ENCODE measurements around the gene EFR3B.

Gene EFR3B

DNA sequence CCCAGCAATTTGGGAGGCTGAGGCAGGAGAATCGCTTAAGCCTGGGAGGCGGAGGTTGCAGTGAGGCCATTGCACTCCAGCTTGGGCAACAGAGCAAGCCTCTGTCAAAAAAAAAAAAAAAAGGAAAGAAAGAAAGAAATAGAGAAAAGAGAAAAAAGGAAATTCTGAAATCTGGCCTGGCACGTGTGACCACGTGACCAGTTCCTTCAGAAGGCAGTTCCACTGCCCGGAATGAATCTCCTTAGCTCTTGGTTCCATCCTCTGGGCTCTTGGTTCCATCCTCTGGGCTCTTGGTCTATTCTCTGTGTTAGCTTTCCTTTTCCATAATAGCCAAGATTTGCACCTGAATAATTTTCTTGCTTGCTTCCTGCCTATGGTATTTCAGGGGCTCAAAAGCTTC lies 131.8 kb downstream of the EFR3B start:
- H3K4me3 ChIP-seq (ENCODE audit: low read depth, low read length), result no peak overlapping the region
- TF ChIP-seq POLR2A (IDR thresholded peaks at IDR 0.05; ENCODE audit: extremely low read depth, insufficient read length), result no peak
- TF ChIP-seq, protein P1, sequence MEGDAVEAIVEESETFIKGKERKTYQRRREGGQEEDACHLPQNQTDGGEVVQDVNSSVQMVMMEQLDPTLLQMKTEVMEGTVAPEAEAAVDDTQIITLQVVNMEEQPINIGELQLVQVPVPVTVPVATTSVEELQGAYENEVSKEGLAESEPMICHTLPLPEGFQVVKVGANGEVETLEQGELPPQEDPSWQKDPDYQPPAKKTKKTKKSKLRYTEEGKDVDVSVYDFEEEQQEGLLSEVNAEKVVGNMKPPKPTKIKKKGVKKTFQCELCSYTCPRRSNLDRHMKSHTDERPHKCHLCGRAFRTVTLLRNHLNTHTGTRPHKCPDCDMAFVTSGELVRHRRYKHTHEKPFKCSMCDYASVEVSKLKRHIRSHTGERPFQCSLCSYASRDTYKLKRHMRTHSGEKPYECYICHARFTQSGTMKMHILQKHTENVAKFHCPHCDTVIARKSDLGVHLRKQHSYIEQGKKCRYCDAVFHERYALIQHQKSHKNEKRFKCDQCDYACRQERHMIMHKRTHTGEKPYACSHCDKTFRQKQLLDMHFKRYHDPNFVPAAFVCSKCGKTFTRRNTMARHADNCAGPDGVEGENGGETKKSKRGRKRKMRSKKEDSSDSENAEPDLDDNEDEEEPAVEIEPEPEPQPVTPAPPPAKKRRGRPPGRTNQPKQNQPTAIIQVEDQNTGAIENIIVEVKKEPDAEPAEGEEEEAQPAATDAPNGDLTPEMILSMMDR (IDR thresholded peaks at IDR 0.05; ENCODE audit: low read depth, low read length), result no peak
- DNase-seq (ENCODE audit: low read depth), result no peak

DNA sequence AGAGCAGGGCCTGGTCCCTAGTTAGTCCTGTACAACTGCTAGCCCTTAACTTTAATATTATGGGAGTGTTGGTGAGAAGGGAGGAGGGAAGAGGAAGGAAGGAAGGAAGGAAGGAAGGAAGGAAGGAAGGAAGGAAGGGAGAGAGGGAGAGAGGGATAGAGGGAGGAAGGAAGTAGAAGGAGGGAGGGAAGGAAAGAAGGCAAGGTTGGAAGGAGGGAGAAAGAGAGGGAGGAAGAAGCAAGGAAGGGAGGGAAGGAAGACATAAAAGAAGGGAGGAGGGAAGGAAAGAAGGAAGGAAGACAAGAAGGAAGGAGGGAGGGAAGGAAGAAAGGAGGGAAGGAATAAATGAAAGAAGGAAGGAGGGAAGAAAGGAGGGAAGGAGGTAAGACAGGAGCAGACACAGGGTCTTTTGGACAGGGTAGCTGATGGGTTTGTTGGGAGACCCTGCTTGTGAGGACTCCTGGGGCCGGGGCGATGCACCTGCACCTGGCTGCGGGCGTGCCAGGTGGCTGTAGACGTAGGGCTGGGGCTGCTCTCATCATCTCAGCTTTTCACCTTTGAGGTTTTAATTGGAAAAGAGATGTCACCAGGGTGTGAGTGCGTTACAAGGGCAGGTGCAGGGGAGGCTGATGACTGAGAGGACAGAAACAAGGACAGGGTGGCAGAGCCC lies 132.5 kb downstream of the EFR3B start:
- no peak for DNase-seq (ENCODE audit: low read depth)
- no peak overlapping the region for H3K4me3 ChIP-seq (ENCODE audit: low read depth, low read length)
- no peak for TF ChIP-seq POLR2A (IDR thresholded peaks at IDR 0.05; ENCODE audit: extremely low read depth, insufficient read length)
- no peak for TF ChIP-seq MYC (IDR thresholded peaks at IDR 0.05; ENCODE audit: low read depth, low read length)
- TF ChIP-seq, protein P2, sequence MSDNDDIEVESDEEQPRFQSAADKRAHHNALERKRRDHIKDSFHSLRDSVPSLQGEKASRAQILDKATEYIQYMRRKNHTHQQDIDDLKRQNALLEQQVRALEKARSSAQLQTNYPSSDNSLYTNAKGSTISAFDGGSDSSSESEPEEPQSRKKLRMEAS (IDR thresholded peaks at IDR 0.05; ENCODE audit: low read depth, low read length), result no peak
- TF ChIP-seq, protein P1 (IDR thresholded peaks at IDR 0.05; ENCODE audit: low read depth, low read length), result no peak

DNA sequence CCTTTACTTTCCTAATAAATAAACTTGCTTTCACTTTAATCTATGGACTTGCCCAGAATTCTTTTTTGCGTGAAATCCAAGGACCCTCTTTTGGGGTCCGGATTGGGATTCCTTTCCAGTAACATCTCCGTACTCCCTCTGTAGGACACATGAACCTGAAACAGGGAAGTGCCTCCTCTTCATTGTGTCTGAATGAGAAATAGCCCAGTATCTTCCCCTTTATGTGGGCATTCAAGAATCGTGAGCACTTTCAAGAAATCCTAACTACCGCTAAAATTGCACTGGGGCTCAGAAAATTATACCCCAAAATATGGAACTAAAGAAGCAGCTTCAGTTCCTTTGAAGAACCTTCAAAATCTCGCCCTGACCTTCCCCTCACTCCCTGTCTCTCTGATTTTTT lies 134.3 kb downstream of the EFR3B start:
- no peak for DNase-seq (ENCODE audit: low read depth)
- no peak overlapping the region for H3K4me3 ChIP-seq (ENCODE audit: low read depth, low read length)
- TF ChIP-seq, protein P1 (IDR thresholded peaks at IDR 0.05; ENCODE audit: low read depth, low read length), result no peak
- TF ChIP-seq POLR2A (IDR thresholded peaks at IDR 0.05; ENCODE audit: extremely low read depth, insufficient read length) (no peak), MYC (IDR thresholded peaks at IDR 0.05; ENCODE audit: low read depth, low read length) (no peak)
- TF ChIP-seq, protein P2 (IDR thresholded peaks at IDR 0.05; ENCODE audit: low read depth, low read length), result no peak

DNA sequence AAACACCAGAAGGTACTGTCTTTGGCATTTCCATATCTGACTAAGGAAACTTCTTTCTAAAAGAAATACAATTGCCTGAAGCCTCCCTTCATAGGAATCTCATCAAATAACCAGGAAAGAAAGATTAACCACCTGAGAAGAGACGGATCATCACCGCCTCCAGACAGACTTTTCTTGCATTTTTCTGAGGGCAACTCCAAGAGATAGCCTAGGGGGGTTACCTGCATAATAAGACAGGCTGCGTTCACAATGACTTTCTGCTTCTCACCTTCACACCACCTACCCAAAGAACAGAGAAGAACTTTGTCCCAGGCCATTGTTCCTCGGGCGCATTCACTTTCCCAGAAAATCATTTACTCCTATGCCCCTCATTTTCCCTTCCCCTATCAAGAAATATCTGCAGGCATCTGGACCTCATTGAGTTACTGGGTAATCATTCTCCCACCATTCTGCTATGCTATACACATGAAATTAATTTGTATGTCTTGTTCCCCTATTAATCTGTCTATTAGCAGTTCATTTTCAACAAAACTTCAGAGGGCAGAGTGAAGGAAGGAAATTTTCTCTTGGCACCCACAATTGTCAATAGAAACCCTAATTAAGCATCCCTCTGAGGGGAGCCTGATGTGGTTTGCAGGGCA lies 134.8 kb downstream of the EFR3B start:
- DNase-seq (ENCODE audit: low read depth), result no peak
- TF ChIP-seq, protein P1 (IDR thresholded peaks at IDR 0.05; ENCODE audit: low read depth, low read length), result no peak
- TF ChIP-seq, protein P2 (IDR thresholded peaks at IDR 0.05; ENCODE audit: low read depth, low read length), result no peak
- TF ChIP-seq POLR2A (IDR thresholded peaks at IDR 0.05; ENCODE audit: extremely low read depth, insufficient read length) (no peak), MYC (IDR thresholded peaks at IDR 0.05; ENCODE audit: low read depth, low read length) (no peak)
- H3K4me3 ChIP-seq (ENCODE audit: low read depth, low read length), result no peak overlapping the region

DNA sequence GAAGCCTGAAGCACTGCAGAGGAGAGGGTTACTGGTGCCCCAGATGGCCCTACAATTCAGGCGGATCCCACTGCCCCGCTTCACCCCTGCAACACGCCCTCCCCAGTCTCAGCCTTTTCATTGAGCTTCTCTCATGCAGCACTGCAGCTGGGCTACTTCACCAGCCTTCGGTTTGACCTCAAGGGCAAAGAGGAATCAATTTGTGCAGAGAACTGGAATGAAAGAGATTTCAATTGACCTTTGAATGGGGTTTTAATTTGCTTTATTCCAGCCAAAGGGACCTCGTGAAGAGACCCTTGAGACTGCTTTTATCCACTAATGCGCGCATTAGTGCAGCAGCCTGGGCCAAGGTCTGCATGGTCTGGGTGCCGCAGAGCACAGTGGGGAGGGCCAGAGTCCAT lies 135.3 kb downstream of the EFR3B start:
- TF ChIP-seq, protein P2 (IDR thresholded peaks at IDR 0.05; ENCODE audit: low read depth, low read length), result no peak
- TF ChIP-seq MYC (IDR thresholded peaks at IDR 0.05; ENCODE audit: low read depth, low read length), result no peak
- TF ChIP-seq POLR2A (IDR thresholded peaks at IDR 0.05; ENCODE audit: extremely low read depth, insufficient read length), result no peak
- TF ChIP-seq, protein P1 (IDR thresholded peaks at IDR 0.05; ENCODE audit: low read depth, low read length), result no peak
- no peak for DNase-seq (ENCODE audit: low read depth)

More for the DNA sequence above, 135.3 kb downstream of the EFR3B start:
- H3K4me3 ChIP-seq (ENCODE audit: low read depth, low read length), result no peak overlapping the region

Data from NB4 (cell line).